Activated CD8-positive, alpha-beta T cell treated with anti-CD3 and anti-CD28 coated beads for 36 hours (primary cell): ENCODE measurements around the gene CDC23. TPM values are rescaled to one million over a fixed set of nuclear protein-coding genes. Genes with fewer than 3 reads are reported as not detected.
"Not testable (repeated sequence)": the region's sequence is repeated elsewhere in the genome, so short reads cannot be mapped to it uniquely, and the experiment has no call there.

Experiments
- ATAC-seq: fragments of 200-7000 bp; cut with Tn5 transposase; one replicate; pipeline ENCODE4 v1.10.0; 2021; ENCODE audit warnings: mild to moderate bottlenecking, moderate library complexity
- CTCF ChIA-PET: fragments of 350-600 bp; sonication (Branson Sonifier 250); formaldehyde crosslinking; loops from one replicate; lab custom pipeline; 2021; ENCODE audit warnings: antibody characterized with exemption; lab: Charles Lee
- POLR2A ChIA-PET: fragments of 350-600 bp; sonication (Branson Sonifier 250); formaldehyde crosslinking; loops from one replicate; lab custom pipeline; 2021; ENCODE audit warnings: antibody characterized with exemption; lab: Charles Lee
- DNase-seq: peaks from one replicate; pipeline ENCODE4 v3.0.0-alpha.2; 2020
- H3K27ac Mint-ChIP-seq: one replicate; pipeline ENCODE4 v1.8.0; 2021; ENCODE audit warnings: mild to moderate bottlenecking, mixed read lengths
- H3K27me3 Mint-ChIP-seq: one replicate; pipeline ENCODE4 v1.8.0; 2021; ENCODE audit warnings: mixed read lengths
- H3K36me3 Mint-ChIP-seq: one replicate; pipeline ENCODE4 v1.8.0; 2021; ENCODE audit warnings: low read depth, mixed read lengths
- H3K4me1 Mint-ChIP-seq: one replicate; pipeline ENCODE4 v1.8.0; 2021; ENCODE audit warnings: low read depth, mixed read lengths
- H3K4me3 Mint-ChIP-seq: one replicate; pipeline ENCODE4 v1.8.0; 2021; ENCODE audit warnings: mild to moderate bottlenecking, moderate library complexity, mixed read lengths
- H3K9me3 Mint-ChIP-seq: one replicate; pipeline ENCODE4 v1.8.0; 2021; ENCODE audit warnings: mixed read lengths
- intact Hi-C: fragments of 100-400 bp; cut with micrococcal nuclease; formaldehyde crosslinking; loops from one replicate; pipeline ENCODE4 v1.10.0; 2022
- total RNA-seq, 2 experiments: library from RNA; stranded (reverse); gene quantifications; one replicate each; pipeline ENCODE4 v1.2.3, GENCODE V29; 2021
- TF ChIP-seq, protein P1 (sequence below): fragments of 200-600 bp; IDR thresholded peaks from one replicate; pipeline ENCODE4 v1.8.0; 2022; ENCODE audit warnings: antibody characterized with exemption, mild to moderate bottlenecking

The CDC23 gene
- total RNA-seq, 2 experiments from 2014 or later = 40.4 to 43.8 TPM

DNA sequence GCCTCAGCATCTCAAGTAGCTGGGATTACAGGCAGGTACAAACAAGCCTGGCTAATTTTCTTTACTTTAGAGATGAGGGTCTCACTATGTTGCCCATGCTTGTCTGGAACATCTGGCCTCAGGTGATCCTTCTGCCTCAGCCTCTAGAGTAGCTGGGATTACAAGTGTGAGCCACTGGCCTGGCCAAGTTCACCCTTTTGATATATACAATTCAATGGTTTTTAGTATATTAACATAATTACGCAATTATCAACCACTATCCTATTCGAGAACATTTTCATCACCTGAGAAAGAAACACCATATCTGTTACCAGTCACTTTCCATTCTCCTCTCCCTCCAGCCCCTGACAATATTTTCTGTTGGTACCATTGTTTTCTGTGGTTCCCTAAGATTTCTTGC lies 3.7 kb upstream of the CDC23 start:
- ChIA-PET POLR2A (interaction anchor here (1.7 kb wide), 1 partner anchor 34 kb away, joined by 3 read pairs; no protein-coding TSS in a partner anchor), CTCF (interaction anchor here (0.6 to 2.3 kb wide), 6 partner anchors 39 to 1042 kb away, joined by 3 to 8 read pairs (median 4); partner anchors contain the start of genes BRD8, FAM53C and KDM3B)
- Mint-ChIP-seq H3K9me3 (no peaks in the 10 kb centered on the region), H3K4me3 (no peak overlapping the region), H3K36me3 (peaks cover 4% of the 10 kb centered on the region), H3K27ac (no peak overlapping the region), H3K27me3 (peaks cover 3% of the 10 kb centered on the region), H3K4me1 (peaks cover 8% of the 10 kb centered on the region)
- intact Hi-C loops = loop anchor here (10.0 kb wide), 1 partner anchor 118 kb away; the partner anchor contains the start of genes CDC25C and FAM53C
- TF ChIP-seq, protein P1, sequence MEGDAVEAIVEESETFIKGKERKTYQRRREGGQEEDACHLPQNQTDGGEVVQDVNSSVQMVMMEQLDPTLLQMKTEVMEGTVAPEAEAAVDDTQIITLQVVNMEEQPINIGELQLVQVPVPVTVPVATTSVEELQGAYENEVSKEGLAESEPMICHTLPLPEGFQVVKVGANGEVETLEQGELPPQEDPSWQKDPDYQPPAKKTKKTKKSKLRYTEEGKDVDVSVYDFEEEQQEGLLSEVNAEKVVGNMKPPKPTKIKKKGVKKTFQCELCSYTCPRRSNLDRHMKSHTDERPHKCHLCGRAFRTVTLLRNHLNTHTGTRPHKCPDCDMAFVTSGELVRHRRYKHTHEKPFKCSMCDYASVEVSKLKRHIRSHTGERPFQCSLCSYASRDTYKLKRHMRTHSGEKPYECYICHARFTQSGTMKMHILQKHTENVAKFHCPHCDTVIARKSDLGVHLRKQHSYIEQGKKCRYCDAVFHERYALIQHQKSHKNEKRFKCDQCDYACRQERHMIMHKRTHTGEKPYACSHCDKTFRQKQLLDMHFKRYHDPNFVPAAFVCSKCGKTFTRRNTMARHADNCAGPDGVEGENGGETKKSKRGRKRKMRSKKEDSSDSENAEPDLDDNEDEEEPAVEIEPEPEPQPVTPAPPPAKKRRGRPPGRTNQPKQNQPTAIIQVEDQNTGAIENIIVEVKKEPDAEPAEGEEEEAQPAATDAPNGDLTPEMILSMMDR = no peak
- DNase-seq (no peak), ATAC-seq (no peak)

DNA sequence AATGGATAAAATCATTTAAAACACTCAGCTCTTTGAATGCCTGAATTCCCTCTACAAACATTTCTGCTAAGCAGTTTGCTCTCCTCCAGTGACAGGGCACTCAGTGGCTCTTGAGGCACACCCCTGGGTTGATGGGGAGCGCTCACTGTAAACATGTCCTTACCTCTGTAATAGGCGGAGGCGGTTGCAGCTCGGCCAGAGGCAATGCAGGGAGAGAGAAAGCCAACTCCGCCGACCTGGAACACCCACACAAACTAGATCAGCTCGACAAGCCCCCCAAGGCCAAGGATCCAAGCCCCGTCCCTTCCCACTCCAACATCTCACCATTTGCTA lies 329 bp downstream of the CDC23 start:
- ATAC-seq (peak; percentile 29), DNase-seq (no peak)
- Mint-ChIP-seq H3K4me1 (peaks cover 20% of the 10 kb centered on the region), H3K27ac (peak overlapping the region; percentile 98), H3K9me3 (no peaks in the 10 kb centered on the region), H3K36me3 (peaks cover 15% of the 10 kb centered on the region), H3K27me3 (no peaks in the 10 kb centered on the region), H3K4me3 (peak overlapping the region; percentile 94)
- TF ChIP-seq, protein P1 = no peak
- CTCF ChIA-PET = interaction anchor here (1.0 to 4.4 kb wide), 5 partner anchors 9 to 291 kb away, joined by 3 to 36 read pairs (median 5); partner anchors contain the start of genes CDC25C and KDM3B
- POLR2A ChIA-PET = interaction anchor here (0.8 to 1.5 kb wide), 10 partner anchors 12 to 140 kb away, joined by 3 to 5 read pairs (median 3); no protein-coding TSS in a partner anchor
- intact Hi-C loops = loop anchor here (10.0 kb wide), 1 partner anchor 122 kb away; the partner anchor contains the start of genes CDC25C and FAM53C

DNA sequence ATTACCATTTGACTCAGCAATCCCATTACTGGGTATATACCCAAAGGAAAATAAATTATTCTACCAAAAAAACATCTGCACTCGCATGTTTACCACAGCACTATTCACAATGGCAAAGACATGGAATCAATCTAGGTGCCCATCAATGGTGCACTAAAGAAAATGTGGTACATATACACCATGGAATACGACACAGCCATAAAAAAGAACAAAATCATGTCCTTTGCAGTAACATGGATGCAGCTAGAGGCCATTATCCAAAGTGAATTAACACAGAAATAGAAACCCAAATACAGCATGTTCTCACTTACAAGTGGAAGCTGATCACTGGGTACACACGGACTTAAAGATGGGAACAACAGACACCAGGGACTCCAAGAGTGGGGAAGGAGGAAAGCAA lies 2.1 kb downstream of the CDC23 start:
- no peak for DNase-seq
- H3K36me3 Mint-ChIP-seq = peaks cover 16% of the 10 kb centered on the region
- ATAC-seq = no peak
- TF ChIP-seq, protein P1 = no peak
- H3K4me1 Mint-ChIP-seq = peaks cover 20% of the 10 kb centered on the region
- intact Hi-C loops = loop anchor here (10.0 kb wide), 1 partner anchor 124 kb away; the partner anchor contains the start of genes CDC25C and FAM53C
- POLR2A ChIA-PET = interaction anchor here (1.1 kb wide), 1 partner anchor 13 kb away, joined by 3 read pairs; no protein-coding TSS in a partner anchor
- peak overlapping the region; percentile 59 for H3K4me3 Mint-ChIP-seq
- H3K27me3 Mint-ChIP-seq = no peaks in the 10 kb centered on the region
- no peak overlapping the region for H3K27ac Mint-ChIP-seq
- CTCF ChIA-PET = interaction anchor here (4.4 kb wide), 1 partner anchor 142 kb away, joined by 36 read pairs; the partner anchor contains the start of gene KDM3B
- H3K9me3 Mint-ChIP-seq = no peaks in the 10 kb centered on the region

DNA sequence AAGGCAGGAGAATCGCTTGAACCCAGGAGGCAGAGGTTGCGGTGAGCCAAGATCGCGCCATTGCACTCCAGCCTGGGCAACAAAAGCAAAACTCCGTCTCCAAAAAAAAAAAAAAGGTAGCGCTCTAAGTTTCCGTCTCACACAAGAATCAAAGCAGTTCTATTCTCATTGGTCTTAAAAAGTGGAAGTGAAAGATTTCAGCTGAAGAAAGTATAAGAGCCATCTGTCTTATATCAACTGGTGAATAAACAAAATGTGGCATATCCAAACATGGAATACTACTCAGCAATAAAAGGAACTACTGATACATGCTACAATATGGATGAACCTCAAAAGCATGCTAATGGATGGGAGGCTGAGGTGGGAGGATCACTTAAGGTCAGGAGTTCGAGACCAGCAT lies 19.3 kb downstream of the CDC23 start:
- H3K9me3 Mint-ChIP-seq, H3K4me3 Mint-ChIP-seq, H3K4me1 Mint-ChIP-seq, intact Hi-C loops, DNase-seq, H3K27ac Mint-ChIP-seq, H3K27me3 Mint-ChIP-seq, ATAC-seq: not testable (repeated sequence)
- ChIA-PET CTCF (interaction anchor here (0.6 kb wide), 1 partner anchor 320 kb away, joined by 4 read pairs; no protein-coding TSS in a partner anchor), POLR2A (interaction anchor here (0.7 to 1.5 kb wide), 2 partner anchors 9 to 19 kb away, joined by 3 read pairs; partner anchors contain the start of gene CDC23)
- H3K36me3 Mint-ChIP-seq = peaks cover 31% of the 10 kb centered on the region

DNA sequence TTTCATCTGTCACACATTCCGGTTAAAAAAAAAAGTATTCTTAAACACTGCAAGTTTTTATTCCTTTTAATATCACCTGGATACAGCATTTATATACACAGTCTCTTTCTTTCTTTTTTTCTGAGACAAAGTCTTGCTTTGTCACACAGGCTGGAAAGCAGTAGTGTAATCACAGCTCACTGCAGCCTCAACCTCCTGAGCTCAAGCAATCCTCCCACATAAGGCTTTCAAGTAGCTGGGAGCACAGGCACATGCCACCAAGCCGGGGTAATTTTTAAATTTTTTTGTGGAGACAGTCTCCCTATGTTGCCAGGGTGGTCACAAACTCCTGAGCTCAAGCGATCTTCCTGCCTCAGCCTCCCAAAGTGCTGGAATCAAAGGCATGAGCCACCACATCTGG lies 20.3 kb downstream of the CDC23 start:
- H3K36me3 Mint-ChIP-seq = peaks cover 41% of the 10 kb centered on the region
- intact Hi-C loops = no loop called here
- TF ChIP-seq, protein P1 = no peak
- H3K9me3 Mint-ChIP-seq = no peaks in the 10 kb centered on the region
- ATAC-seq = no peak
- no peaks in the 10 kb centered on the region for H3K27me3 Mint-ChIP-seq
- ChIA-PET CTCF (no interaction called here), POLR2A (interaction anchor here (1.5 kb wide), 1 partner anchor 20 kb away, joined by 3 read pairs; the partner anchor contains the start of gene CDC23)
- no peak overlapping the region for H3K27ac Mint-ChIP-seq
- DNase-seq = no peak
- no peaks in the 10 kb centered on the region for H3K4me1 Mint-ChIP-seq
- H3K4me3 Mint-ChIP-seq = no peak overlapping the region
